HG03460 (cell line): ENCODE results near the gene PTGS1.
A peak's percentile ranks its signal among the peaks of the same experiment; 100 is the strongest.
"Not testable (repeated sequence)": the region's sequence is repeated elsewhere in the genome, so short reads cannot be mapped to it uniquely, and the experiment has no call there.

Source experiments
- ATAC-seq: cut with Tn5 transposase; IDR thresholded peaks from one replicate; pipeline ENCODE4 v1.9.1; 2021; ENCODE audit not compliant: unreplicated experiment

Gene PTGS1

DNA sequence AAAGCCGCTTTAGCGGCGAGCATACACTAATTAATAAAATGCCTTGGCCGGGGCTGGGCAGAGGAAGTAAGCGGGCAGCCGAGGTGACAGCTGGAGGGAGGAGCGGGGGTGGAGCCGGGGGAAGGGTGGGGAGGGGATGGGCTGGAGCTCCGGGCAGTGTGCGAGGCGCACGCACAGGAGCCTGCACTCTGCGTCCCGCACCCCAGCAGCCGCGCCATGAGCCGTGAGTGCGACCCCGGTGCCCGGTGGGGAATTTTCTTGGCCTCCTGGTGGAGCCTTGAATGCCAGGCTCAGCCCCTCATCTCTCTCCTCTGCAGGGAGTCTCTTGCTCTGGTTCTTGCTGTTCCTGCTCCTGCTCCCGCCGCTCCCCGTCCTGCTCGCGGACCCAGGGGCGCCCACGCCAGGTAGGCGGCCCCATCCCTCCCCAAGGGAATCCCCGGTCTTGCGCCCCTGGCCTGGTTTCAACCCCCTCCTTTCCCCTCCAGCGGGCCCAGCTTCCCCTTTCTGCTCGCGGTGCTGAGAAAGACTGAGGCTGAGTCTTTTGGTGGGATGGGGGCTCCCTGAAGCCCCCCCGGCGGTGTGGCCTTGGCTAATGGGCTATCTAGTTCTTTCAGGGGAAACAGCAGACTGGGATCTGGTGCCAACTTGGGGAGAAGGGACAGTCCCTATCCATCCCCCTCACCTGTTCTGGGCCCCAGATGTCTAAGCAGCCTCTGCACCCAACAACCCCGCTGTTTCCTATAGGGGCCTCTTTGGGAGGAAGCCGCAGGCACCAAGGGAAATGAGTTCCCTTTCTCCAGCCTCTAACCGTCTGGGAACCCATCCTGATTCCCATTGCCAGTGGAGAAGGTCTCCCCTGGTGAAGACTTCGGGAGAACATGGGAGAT lies at the start of gene PTGS1:
Gene PTGS1 (plus strand): TSS at position 156 of the 887 bp plus-strand sequence. CDS start 61 bp downstream, at position 217.
- ATAC-seq: peak; percentile 78

DNA sequence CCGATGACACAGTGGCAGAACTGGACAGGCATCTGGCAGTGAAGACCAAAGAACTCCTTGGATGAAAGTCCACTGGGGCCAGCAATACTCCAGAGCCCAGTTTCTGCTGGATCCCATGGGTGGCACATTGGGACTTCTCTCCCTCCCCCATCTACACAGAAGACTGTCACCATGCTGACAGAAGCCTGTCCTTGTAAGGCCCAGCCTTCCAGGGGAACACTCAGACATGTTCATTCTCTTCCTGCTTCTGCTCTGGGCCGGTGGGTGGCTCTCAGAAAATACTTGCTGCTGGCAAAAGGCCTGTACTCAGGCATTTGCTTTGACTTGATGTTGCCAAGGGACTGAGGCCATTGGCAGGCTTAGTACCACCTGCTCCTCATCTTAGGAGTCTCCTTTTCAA lies 48.3 kb upstream of the PTGS1 start:
- ATAC-seq: no peak

DNA sequence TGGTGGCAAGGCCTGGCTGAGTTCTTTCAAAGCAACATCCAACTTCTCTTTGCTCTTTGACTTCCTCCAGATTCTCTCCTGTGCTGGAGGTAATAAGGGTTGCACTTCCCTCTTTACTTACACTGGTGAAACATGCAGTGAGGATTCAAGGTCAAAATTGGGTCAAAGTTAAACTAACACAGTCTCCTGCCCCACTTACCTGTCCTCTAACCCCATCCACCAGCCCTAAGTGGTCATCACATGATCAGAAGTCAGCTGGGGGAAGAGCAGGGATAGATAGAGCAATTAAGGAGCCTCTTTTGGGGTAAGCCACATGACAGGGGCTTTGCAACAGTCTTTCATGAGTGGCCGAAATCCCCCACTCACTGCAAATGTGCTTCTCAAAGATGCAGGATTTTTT lies 46.2 kb upstream of the PTGS1 start:
- ATAC-seq: not testable (repeated sequence)

DNA sequence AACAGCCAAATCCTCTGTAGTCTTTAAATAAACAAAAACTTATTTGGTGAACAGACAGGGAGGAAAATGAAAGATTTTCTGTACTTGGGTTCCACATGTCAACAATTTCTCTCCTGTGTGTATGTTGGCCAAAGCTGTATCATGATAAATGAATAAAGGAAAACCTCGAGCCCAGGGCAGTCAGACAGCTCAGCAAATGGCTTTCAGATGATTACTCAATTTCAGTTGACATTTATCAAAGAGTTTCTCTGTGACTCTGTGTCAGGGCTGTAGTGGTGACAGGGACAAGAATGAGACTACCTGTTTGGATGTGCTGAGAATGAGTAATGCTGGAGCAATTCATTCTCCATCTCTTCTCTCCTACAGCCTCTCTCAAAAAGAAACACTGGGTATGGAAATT lies 45.7 kb upstream of the PTGS1 start:
- ATAC-seq: no peak

DNA sequence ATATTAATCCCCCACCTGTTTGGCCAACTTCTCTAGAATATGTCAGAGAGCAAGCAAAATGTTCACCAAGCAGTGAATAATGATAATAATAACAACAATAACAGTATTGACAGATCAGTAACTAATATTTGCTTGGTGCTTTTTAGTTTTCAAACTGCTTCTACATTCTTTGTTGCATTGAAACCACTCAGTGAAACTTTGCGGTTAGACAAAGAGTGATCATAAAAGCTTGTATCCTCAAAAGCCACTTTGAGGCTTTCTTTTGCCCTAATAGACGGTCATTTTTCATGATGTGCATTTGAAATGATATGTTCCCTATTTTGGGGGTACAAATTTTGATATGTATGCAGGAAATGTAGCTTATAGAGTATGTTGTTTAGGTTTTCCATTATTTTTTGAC lies 43.6 kb upstream of the PTGS1 start:
- ATAC-seq: no peak

DNA sequence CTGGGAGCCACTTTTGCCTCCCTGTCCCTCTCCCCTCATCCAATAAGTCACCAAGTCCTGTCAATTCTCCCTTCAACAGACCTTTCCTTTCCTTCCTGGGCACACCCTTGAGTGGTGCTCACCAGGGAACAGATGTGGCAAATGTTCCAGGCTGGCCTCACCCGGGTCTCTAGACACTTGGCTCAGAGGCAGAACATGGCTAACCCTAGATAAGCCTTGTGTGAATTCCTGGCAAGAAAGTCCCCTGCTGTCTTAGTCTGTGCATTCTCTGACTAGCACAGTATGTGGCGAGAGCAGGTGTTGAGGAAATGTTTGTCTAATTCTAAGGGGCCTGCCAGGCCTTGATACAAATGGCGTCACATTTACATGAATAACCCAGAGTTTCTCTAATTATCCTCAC lies 41.2 kb upstream of the PTGS1 start:
- ATAC-seq: no peak

DNA sequence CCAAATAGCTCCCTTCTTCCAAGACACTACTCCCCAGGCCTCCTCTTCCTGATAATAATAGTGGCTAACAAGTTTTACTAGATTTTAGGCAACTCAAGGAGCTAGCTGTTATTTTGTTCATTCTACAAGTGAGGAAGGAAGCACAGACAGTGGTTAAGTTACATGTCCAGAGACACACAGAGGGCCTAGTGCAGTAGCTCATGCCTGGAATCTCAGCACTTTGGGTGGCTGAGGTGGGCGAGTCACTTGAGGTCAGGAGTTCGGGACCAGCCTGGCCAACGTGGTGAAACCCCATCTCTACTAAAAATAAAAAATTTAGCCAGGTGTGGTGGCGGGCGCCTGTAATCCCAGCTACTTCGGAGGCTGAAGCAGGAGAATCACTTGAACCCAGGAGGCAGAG lies 40.4 kb upstream of the PTGS1 start:
- ATAC-seq: not testable (repeated sequence)

DNA sequence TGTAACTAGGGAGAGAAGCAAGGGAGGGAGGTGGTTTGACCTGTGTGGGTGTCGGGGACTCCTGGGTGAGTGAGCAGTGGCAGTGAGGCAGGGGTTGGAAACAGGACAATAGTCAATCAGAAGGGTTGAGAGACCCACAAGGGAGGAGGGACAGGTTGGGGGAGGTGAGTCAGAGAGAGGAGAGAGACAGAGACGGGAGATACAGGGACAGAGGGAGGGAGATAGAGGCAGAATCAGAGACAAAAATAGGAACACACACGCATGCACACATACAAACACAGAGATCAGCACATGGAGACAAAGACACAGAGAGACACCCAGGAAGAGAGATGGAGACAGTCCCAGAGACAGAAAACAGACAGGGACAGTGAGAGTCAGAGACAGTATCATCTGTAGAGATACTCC lies 39.3 kb upstream of the PTGS1 start:
- no peak for ATAC-seq

DNA sequence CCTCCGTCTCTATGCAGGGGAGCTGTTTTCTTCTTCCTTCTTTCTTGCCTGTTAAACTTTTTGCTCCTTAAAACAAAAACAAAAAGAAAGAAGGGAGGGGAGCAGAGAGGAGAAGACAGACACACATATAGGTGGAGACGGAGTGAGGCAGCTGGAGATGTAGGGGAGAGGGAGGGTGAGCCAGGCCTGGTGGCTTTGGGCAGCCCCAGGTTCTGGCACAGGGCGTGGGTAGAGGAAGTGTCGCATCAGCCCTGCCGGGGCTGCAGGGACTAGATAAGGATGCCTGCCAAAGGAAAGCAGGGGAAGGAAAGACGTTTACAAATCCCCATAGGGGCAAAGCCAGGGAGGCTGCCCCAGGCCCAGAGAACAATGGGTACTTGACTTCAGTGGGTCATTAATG lies 38.7 kb upstream of the PTGS1 start:
- ATAC-seq: no peak

DNA sequence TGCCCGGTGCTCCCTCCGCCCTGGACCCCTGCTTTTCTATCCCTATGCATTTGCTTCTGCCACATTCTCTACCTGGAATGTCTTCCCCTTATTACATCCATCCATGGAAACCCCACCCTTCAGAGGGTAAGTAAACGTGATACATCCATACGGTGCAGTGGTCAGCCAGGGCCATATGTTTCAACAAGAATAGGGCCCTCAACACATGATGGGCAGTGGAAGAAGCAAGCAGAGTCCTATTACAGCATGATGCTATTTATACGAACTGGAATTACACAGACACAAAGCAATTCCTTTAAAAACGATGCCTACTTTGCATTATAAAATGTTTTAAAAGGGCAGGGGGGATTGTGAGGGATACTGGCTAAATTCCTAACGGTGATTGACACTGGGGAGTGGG lies 38.2 kb upstream of the PTGS1 start:
- no peak for ATAC-seq

DNA sequence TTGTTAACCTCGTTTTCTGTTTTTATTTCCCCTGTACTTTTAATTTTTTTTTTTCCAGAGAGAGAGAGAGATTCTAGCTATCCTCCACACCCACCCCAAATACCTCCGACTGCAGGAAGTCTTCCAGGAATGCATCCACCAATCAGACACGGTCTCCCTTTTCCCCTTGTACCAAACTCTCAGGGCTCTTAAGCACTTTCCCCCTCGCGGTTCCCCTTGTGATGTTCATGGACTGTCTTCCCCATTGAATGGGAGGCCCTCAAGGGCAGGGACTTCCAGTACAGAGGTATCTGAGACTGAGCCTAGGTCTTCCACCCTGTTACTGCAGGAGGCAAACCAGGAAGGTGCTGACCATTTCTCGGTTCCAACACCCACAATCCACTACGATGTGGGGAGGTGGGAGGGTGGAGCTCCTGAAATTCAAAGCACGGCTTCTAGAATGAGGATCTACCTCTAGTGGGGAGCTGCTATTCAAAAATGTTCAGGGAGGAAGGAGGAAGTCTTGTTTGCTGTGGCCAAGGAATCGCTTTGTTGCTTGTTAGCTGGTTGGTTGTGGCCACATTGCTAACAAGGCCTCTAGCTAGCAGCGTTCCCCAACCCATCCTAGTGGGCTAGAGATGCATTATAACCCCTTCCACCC lies 37.5 kb upstream of the PTGS1 start:
- ATAC-seq: no peak

DNA sequence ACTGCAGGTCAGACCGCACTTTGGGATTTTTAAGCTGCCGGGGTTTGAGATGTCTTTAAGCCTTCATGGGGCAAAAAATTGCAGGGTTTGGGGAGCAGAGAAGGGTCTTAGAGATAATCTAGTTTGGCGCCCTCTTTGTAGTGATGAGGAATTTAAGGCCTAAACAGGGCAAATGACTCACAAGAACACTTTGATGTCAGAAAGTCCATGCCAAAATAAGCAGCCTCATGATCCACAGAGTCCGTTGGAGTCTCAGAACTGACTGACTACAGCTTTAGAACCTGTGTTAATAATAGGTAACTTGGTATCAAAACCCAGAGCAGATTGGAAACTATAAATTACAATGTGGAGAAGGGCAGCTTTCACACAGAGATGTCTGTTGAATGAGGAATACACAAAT lies 35.9 kb upstream of the PTGS1 start:
- no peak for ATAC-seq

DNA sequence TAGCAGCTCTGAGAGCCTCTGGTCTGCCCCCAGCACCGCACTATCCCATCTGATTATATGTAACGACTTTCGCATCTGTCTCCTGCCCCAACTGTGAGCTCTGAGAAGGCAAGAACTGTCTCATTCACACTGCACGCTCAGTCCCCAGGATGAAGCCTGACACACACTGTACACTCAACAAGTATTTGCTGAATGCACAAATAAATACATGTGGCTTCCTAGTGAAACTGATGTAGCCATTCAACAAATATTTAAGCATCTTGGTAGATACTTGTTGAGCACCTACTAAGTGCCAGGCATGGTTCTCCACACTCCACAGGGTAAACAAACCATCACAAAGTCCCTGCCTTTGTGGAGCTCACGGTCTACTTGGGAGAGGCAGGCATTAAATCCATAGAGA lies 34.6 kb upstream of the PTGS1 start:
- ATAC-seq: no peak

DNA sequence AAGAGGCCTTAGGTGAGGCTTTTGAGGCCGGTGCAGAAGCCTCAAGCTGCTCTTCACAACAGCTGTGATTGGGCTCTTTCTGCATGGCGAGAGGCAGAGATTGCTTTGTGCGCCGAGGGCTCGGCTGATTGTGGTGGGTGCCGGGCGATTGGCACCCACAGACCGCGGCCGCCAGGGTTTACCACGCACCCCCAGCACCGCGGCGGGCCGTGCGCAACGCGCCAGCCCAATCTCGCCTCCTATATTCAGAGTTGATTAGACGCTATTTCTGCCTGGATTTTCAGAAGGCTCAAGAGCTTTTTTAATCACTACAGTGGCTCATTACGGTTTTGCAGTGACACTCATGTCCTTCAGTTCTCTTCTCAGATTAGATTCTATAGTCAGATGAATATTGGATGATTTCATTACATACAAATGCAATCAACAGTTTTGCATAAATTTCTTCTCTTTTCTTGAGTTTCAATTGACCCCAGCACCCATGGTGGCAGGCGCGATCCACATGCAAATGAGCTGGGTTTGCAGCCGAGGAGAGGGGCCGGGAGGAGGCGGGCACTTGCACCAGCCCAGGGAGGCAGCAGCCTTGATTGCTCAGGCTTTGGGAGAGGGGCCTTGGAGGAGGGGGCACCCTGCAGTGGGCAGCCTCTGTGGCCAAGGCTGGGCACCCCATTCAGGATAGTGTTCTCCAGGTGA lies 33.8 kb upstream of the PTGS1 start:
- no peak for ATAC-seq

DNA sequence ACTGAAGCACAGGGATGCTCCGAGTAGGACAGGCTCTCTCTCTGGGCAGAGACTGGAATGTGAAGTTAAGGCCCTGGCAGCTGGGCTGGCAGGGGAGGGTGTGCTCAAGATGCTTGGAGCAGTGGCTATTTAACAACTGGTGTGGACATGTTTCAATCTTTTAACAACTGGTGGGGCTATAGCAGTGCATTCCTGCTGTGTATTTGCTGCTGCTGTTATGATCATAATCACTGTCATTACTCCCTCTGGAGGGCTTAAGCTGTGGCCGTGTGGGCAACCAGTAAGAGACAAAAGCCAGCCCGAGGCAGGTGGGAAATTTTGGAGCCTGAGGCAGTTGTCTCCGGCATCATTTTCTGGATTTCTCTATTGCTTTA lies 33.3 kb upstream of the PTGS1 start:
- ATAC-seq: no peak

DNA sequence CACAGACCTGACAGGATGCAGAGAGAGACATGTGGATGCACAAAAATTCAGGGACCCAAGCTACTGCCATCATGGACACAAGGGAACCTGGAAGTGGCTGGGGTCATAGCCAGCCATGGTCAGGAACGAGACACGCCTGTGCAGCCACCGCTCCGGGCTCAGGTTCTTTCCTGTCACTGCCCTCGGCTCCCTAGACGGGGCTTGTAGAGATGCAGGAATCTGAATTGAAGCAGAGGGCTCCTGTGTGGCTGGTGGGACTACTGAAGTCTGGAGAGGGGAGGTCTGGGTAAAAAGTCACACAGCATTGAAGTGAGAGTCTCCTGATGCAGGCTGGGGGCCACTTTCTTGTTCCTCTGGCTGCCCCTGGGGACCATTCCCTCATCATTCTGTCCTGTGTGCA lies 32.3 kb upstream of the PTGS1 start:
- ATAC-seq: no peak

DNA sequence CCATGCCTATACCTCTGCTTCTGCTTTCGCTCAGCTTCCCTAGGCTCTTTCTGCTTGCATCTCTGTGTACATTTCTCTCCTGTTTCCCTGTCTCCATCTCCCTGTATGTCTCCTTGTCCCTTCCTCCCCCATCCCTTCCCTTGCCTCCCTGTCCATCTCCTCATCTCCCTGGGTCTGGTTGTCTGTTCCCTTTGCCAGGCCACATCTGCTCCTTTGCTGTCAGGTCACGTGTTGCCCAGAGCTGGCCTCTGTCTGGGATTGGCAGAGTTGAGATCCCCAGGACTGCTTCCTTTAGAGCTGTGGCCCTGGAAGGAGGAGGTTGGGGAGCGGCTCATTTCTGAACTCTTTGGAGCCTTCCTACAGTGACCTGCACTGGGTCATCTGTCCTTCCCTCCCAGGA lies 31.8 kb upstream of the PTGS1 start:
- ATAC-seq: no peak

DNA sequence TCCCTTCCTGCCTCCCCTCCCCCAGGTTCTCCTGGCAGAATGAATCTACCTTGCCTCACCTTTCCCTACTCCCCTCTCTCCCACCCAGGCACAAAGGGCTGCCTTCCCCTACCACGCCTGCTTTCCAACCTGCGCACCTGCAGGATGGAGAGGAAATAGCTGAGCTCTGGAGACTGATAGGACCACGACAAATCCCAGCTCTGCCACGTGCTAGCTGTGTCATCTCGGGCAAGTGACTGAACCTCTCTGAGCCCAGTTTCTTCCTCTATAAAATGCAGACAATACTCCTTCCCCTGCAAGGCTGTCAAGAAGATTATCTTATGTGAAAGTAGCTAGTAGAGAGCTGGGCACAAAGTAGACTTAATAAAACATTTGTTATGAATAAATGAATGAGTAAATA lies 31.2 kb upstream of the PTGS1 start:
- ATAC-seq: no peak

DNA sequence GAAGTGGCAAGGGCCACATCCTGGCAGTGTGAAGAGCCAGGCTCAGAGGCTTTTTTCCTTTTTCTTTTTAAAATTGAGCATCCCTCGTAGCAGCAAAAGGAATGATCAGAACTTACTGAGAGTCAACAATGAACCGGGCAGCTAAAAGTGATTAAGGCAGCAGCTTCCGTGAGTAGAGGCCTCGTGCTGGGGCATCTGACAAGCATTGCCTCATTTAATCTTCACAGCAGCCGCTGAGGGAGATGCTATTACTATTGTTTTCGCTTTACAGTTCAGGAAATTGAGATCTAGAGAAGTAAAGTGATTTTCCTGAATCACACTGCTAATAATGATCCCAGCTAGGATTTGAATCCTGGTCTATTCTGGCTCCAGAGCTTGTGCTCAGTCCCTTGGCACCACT lies 30.7 kb upstream of the PTGS1 start:
- no peak for ATAC-seq

DNA sequence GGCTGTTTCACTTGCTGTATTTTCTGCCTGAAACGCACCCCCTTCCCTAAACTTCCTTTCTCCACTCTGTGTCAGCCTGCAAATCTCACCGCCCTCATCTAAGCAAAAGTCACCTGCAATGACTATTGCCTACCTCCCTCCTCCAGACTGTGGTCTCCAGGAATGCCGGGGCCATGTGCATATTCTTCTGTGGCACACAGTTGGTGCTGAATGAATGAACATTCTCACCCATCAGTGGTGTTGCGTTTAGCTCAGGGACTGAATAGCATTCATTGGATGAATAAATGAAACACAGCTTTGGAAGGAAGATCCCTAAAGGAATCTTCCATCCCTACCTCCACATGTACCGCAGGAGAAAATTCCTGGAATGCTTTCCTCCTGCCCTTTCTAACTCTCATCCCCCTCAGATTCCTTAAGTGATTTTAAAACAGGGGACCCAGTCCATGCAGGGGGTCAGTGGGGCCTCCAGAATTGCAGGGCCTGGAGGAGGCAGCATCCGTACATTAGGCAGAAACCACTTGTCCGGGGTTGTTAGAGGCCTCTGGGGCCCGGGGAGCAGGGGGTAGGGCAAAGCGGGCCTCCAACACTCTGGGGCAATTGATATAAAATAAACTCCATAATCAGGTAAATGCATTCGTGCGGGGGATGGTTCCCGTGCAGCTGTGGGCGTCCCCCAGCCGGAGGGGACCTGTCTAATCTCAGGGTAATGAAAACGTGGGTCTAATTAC lies 28.3 kb upstream of the PTGS1 start:
- no peak for ATAC-seq
